Common myeloid progenitor, CD34-positive (primary cell): ENCODE data around the gene AMFR.
"Not testable (repeated sequence)": the region's sequence is repeated elsewhere in the genome, so short reads cannot be mapped to it uniquely, and the experiment has no call there.

Experiments
- CTCF ChIA-PET: fragments of 350-600 bp; sonication (Branson Sonifier 250); formaldehyde crosslinking; loops from one replicate; lab custom pipeline; 2021; ENCODE audit warnings: antibody characterized with exemption; lab: Charles Lee
- POLR2A ChIA-PET: fragments of 350-600 bp; sonication (Branson Sonifier 250); formaldehyde crosslinking; loops from one replicate; lab custom pipeline; 2021; ENCODE audit warnings: antibody characterized with exemption; lab: Charles Lee
- DNase-seq, 3 donors: peaks; one replicate each; pipeline versions ENCODE4 v3.0.0 to v3.0.0-alpha.2; 2013
- H3K27ac ChIP-seq, 2 experiments: 1 replicate in 1 of 2; 2 replicates in 1 of 2; pipeline ENCODE4 v1.7.0; 2013; ENCODE audit warnings: inconsistent platforms in 2 of 2, low read length in 2 of 2, mild to moderate bottlenecking in 2 of 2, low read depth in 1 of 2, moderate library complexity in 1 of 2; ENCODE audit not compliant: severe bottlenecking in 2 of 2, insufficient read depth in 1 of 2, poor library complexity in 1 of 2
- H3K27me3 ChIP-seq, 5 experiments: replicated peaks in 2 of 5; 1 replicate in 3 of 5; 2 replicates in 2 of 5; pipeline versions ENCODE4 v1.6.1 to v1.7.0; 2013; ENCODE audit warnings: low read length in 4 of 5, mild to moderate bottlenecking in 2 of 5, moderate library complexity in 2 of 5, inconsistent platforms in 1 of 5; ENCODE audit not compliant: insufficient read depth in 5 of 5, control insufficient read depth in 4 of 5
- H3K36me3 ChIP-seq, 4 experiments: 1 replicate in 2 of 4; 2 replicates in 2 of 4; pipeline versions ENCODE4 v1.6.1 to v1.7.0; 2013; ENCODE audit warnings: low read length in 3 of 4, control low read depth in 1 of 4, mild to moderate bottlenecking in 1 of 4; ENCODE audit not compliant: control insufficient read depth in 4 of 4, insufficient read depth in 4 of 4
- H3K4me1 ChIP-seq, 4 experiments: 1 replicate in 3 of 4; 2 replicates in 1 of 4; pipeline versions ENCODE4 v1.6.1 to v1.7.1; 2013; ENCODE audit warnings: low read length in 3 of 4, mild to moderate bottlenecking in 3 of 4, control low read depth in 1 of 4, inconsistent platforms in 1 of 4, moderate library complexity in 1 of 4; ENCODE audit not compliant: control insufficient read depth in 4 of 4, insufficient read depth in 4 of 4; ENCODE audit errors: control extremely low read depth in 1 of 4
- H3K4me3 ChIP-seq, 7 experiments: 1 replicate in 4 of 7; 2 replicates in 3 of 7; pipeline versions ENCODE4 v1.5.1 to v1.7.0; 2013; ENCODE audit warnings: mild to moderate bottlenecking in 7 of 7, low read length in 6 of 7, moderate library complexity in 6 of 7, inconsistent platforms in 2 of 7, low read depth in 2 of 7, control low read depth in 1 of 7; ENCODE audit not compliant: insufficient read depth in 4 of 7, control insufficient read depth in 1 of 7; ENCODE audit errors: extremely low read depth in 1 of 7
- H3K9me3 ChIP-seq, 5 experiments: 1 replicate in 4 of 5; 2 replicates in 1 of 5; pipeline versions ENCODE4 v1.6.1 to v1.7.1; 2013; ENCODE audit warnings: low read length in 4 of 5, mild to moderate bottlenecking in 2 of 5, inconsistent platforms in 1 of 5, low read depth in 1 of 5, moderate library complexity in 1 of 5; ENCODE audit not compliant: control insufficient read depth in 4 of 5, insufficient read depth in 2 of 5; ENCODE audit errors: control extremely low read depth in 1 of 5
- WGBS: methylation state at CpG from one replicate; pipeline ENCODE4 v1.1.5; 2013; ENCODE audit not compliant: insufficient coverage; 5-methylcytosine and 5-hydroxymethylcytosine counted together

AMFR gene

DNA sequence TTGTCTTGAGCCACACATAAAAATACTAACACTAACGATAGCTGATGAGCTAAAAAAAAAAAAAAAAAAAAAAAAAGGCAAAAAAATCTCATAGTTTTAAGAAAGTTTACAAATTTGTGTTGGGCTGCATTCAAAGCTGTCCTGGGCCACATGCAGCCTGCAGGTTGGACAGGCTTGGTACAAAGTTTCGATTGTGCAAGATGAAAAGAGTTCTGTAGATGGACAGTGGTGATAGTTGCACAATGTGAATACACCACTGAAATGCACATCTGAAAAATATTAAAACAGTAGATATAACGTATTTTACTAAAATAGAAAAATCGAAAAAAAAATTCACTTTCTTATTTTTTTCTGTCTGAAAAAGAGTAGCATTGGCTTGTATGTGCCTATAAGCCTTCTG lies 42.9 kb downstream of the AMFR start:
- peaks cover 24 to 87% (median 54%) of the 10 kb centered on the region in 4 experiments for H3K36me3 ChIP-seq
- no CpG with 5 or more reads among the region's 4 CpGs for WGBS

DNA sequence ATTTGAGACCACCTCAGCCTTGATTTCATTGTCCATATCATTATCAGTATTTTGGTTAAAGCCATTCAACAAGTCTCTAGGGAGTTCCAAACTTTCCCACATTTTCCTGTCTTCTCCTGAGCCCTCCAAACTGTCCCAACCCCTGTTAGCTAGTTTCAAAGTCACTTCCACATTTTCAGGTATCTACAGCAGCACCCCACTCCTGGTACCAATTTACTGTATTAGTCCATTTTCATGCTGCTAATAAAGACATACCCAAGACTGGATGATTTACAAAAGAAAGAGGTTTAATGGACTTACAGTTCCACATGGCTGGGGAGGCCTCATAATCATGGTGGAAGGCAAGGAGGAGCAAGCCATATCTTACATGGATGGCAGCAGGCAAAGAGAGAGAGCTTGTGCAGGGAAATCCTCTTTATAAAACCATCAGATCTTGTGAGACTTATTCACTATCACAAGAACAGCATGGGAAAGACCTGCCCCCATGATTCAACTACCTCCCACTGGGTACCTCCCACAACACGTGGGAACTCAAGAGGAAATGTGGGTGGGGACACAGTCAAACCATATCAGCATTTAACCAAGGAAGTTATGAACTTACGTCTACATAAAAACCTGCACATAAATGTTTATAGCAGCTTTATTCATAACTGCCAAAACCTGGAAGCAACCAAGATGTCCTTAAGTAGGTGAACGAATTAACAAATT lies 44.4 kb downstream of the AMFR start:
- Histone ChIP-seq H3K9me3 (peaks cover 6 to 47% (median 24%) of the 10 kb centered on the region in 5 experiments), H3K36me3 (peaks cover 27 to 79% (median 49%) of the 10 kb centered on the region in 4 experiments)
- POLR2A ChIA-PET, CTCF ChIA-PET, H3K4me1 ChIP-seq, H3K27me3 ChIP-seq, H3K27ac ChIP-seq, H3K4me3 ChIP-seq: not testable (repeated sequence)
- 90% methylated on average over 2 of the region's 3 CpGs for WGBS
- peak in 1 of 3 donors; percentile 10 for DNase-seq

More for the DNA sequence above, 42.9 kb downstream of the AMFR start:
- H3K4me3 ChIP-seq: no peak overlapping the region
- no peaks in the 10 kb centered on the region for H3K4me1 ChIP-seq
- ChIA-PET CTCF (interaction anchor here (0.8 kb wide), 1 partner anchor 26 kb away, joined by 3 read pairs; no protein-coding TSS in a partner anchor), POLR2A (interaction anchor here (0.6 kb wide), 1 partner anchor 58 kb away, joined by 3 read pairs; no protein-coding TSS in a partner anchor)
- no peak overlapping the region for H3K27ac ChIP-seq
- H3K9me3 ChIP-seq: peaks cover 6 to 45% (median 24%) of the 10 kb centered on the region in 5 experiments
- no peak for DNase-seq
- no peaks in the 10 kb centered on the region for H3K27me3 ChIP-seq

DNA sequence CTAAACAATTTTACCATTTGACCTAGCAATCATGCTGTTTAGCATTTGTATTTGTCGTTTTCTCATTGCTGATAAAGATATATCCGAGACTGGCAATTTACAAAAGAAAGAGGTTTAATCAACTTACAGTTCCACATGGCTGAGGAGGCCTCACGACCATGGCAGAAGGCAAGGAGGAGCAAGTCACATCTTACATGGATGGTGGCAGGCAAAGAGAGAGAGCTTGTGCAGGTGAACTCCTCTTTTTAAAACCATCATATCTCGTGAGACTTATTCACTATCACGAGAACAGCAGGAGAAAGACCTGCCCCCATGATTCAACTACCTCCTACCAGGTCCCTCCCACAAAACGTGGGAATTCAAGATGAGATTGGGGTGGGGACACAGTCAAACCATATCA lies 46.3 kb downstream of the AMFR start:
- WGBS: 100% methylated on average over 3 of the region's 6 CpGs
- DNase-seq, H3K27me3 ChIP-seq, H3K4me1 ChIP-seq, H3K4me3 ChIP-seq, H3K27ac ChIP-seq, POLR2A ChIA-PET: not testable (repeated sequence)
- peaks cover 28 to 68% (median 39%) of the 10 kb centered on the region in 4 experiments for H3K36me3 ChIP-seq
- CTCF ChIA-PET: interaction anchor here (1.5 kb wide), 1 partner anchor 14 kb away, joined by 4 read pairs; no protein-coding TSS in a partner anchor
- peaks cover 6 to 47% (median 24%) of the 10 kb centered on the region in 5 experiments for H3K9me3 ChIP-seq

DNA sequence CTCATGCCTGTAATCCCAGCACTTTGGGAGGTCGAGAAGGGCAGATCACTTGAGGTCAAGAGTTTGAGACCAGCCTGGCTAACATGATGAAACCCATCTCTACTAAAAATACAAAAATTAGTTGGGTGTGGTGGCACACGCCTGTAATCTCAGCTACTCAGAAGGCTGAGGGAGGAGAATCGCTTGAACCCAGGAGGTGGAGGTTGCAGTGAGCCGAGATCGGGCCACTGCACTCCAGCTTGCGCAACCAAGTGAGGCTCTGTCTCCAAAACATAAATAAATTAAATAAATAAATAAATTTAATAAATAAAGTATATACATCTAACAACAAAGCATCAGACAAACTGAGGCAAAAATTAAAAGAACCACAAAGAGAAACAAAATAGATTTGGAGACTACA lies 49.6 kb downstream of the AMFR start:
- CTCF ChIA-PET: interaction anchor here (0.9 kb wide), 1 partner anchor 15 kb away, joined by 3 read pairs; no protein-coding TSS in a partner anchor
- H3K4me1 ChIP-seq, H3K27ac ChIP-seq, H3K27me3 ChIP-seq, H3K4me3 ChIP-seq, POLR2A ChIA-PET, DNase-seq: not testable (repeated sequence)
- no CpG with 5 or more reads among the region's 6 CpGs for WGBS
- H3K36me3 ChIP-seq: peaks cover 16 to 44% (median 24%) of the 10 kb centered on the region in 4 experiments
- peaks cover 0 to 29% (median 17%) of the 10 kb centered on the region in 5 experiments for H3K9me3 ChIP-seq

DNA sequence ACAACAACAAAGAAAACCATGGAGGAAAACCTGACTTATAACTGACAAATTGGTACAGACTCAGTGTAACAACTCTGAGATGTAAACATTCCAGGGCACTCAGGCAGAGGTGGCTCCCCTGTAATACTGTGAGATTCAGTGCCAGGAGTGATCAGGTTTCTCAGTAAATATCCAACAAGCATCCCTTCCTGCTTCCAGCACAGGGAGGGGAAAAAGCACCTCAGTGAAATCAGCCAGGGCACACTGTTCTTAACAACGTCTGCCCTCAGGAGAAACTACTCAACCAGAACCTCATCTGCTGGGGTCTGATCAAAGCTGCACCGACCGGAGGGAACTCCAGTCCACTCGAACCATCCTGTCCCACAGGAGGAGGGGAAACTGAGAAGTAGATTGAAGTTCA lies 52.3 kb downstream of the AMFR start:
- POLR2A ChIA-PET: no interaction called here
- Histone ChIP-seq H3K4me1 (no peaks in the 10 kb centered on the region), H3K4me3 (no peak overlapping the region), H3K36me3 (peaks cover 16 to 36% (median 23%) of the 10 kb centered on the region in 4 experiments), H3K9me3 (peaks cover 0 to 3% (median 0%) of the 10 kb centered on the region in 5 experiments), H3K27me3 (no peaks in the 10 kb centered on the region), H3K27ac (no peak overlapping the region)
- CTCF ChIA-PET: no interaction called here
- WGBS: no CpG with 5 or more reads among the region's 4 CpGs
- no peak for DNase-seq

DNA sequence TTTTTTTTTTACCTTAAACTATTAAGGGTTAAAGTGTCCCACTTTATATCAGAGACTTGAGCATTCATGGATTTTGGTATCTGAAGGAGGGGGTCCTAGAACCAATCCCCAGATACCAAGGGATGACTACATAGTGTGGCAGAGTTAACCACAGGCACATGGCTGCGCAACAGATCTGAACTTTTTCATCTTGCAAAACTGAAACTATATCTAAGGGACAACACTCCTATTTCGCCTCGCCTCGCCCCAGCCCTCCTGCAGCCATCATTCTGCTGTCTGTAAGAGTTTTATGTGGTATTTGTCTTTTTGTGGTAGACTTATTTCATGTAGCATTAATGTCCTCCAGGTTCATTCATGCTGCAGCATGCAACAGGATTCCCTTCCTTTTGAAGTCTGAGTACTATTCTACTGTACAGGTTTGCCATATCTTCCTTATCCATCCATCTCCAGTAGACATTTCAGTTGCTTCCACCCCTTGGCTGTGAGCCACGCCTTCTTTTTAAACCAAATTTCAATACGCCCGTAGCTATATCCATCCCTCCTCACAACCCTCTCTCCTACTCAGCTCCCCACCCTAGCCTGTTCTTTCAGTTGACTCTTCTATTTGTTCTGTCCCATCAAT lies 53.2 kb downstream of the AMFR start:
- ChIA-PET POLR2A (no interaction called here), CTCF (no interaction called here)
- no peaks in the 10 kb centered on the region for H3K9me3 ChIP-seq
- no peak for DNase-seq
- H3K36me3 ChIP-seq: peaks cover 16 to 42% (median 27%) of the 10 kb centered on the region in 4 experiments
- H3K4me1 ChIP-seq: no peaks in the 10 kb centered on the region
- H3K4me3 ChIP-seq: no peak overlapping the region
- H3K27ac ChIP-seq: no peak overlapping the region
- no peaks in the 10 kb centered on the region for H3K27me3 ChIP-seq
- WGBS: 97% methylated on average over 4 of the region's 7 CpGs

DNA sequence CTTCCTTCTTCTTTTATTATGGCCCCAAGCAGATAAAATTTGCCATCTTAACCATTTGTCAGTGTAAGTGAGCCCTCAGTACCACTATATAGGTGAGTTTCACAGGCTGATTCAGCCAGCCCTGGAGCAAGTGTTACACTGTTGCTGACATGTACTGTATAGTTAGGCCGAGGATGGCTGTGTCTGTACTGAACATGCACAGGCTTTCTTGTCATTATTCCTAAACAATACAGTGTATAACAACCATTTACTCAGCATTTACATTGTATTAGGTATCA lies 53.7 kb downstream of the AMFR start:
- peaks cover 16 to 47% (median 29%) of the 10 kb centered on the region in 4 experiments for H3K36me3 ChIP-seq
- ChIA-PET CTCF (interaction anchor here (1.5 kb wide), 1 partner anchor 15 kb away, joined by 4 read pairs; no protein-coding TSS in a partner anchor), POLR2A (interaction anchor here (0.7 kb wide), 1 partner anchor 15 kb away, joined by 4 read pairs; no protein-coding TSS in a partner anchor)
- no peaks in the 10 kb centered on the region for H3K4me1 ChIP-seq
- no CpG with 5 or more reads among the region's 1 CpG for WGBS
- no peak for DNase-seq
- H3K27ac ChIP-seq: no peak overlapping the region
- H3K9me3 ChIP-seq: no peaks in the 10 kb centered on the region
- no peaks in the 10 kb centered on the region for H3K27me3 ChIP-seq
- H3K4me3 ChIP-seq: no peak overlapping the region
